K562 (cell line): Measurements from ENCODE around the gene EYA3. TPM values are rescaled to one million over a fixed set of nuclear protein-coding genes. Genes with fewer than 3 reads are reported as not detected.
A peak's percentile ranks its signal among the peaks of the same experiment; 100 is the strongest.

Experiments used
- ESRRA ChIP-seq: fragments of 450-650 bp; IDR thresholded peaks from 2 replicates; pipeline ENCODE4 v1.6.1; 2014; ENCODE audit warnings: low read depth, mild to moderate bottlenecking, moderate library complexity, borderline replicate concordance
- FOXM1 ChIP-seq, 2 experiments: fragments of 450-650 bp in 1 of 2; sonication (generic) in 1 of 2; formaldehyde crosslinking in 1 of 2; IDR thresholded peaks; 2 replicates each; pipeline versions ENCODE4 v1.6.1 to v1.9.0; 2017 to 2022; ENCODE audit warnings: low read depth in 2 of 2, mild to moderate bottlenecking in 2 of 2, missing genetic modification reagents in 1 of 2, moderate library complexity in 1 of 2
- FOXP1 ChIP-seq: sonication (generic); formaldehyde crosslinking; IDR thresholded peaks from 2 replicates; pipeline ENCODE4 v1.8.0; 2022; ENCODE audit warnings: mild to moderate bottlenecking, missing genetic modification reagents
- HES1 ChIP-seq: fragments of 450-650 bp; IDR thresholded peaks from 2 replicates; pipeline ENCODE4 v1.6.1; 2016; ENCODE audit warnings: low read depth, mild to moderate bottlenecking, moderate library complexity
- HMGXB4 ChIP-seq: sonication (generic); formaldehyde crosslinking; IDR thresholded peaks from 2 replicates; pipeline ENCODE4 v1.8.1; 2023; ENCODE audit warnings: mild to moderate bottlenecking, missing genetic modification reagents
- HNRNPL ChIP-seq: fragments of 200-400 bp; formaldehyde crosslinking; IDR thresholded peaks from 2 replicates; pipeline ENCODE4 v1.6.1; 2017; ENCODE audit warnings: low read depth, mild to moderate bottlenecking, low read length
- MAX ChIP-seq: sonication (generic); formaldehyde crosslinking; IDR thresholded peaks from 2 replicates; pipeline ENCODE4 v1.9.0; 2022; ENCODE audit warnings: mild to moderate bottlenecking, missing genetic modification reagents
- NFIC ChIP-seq: fragments of 450-650 bp; IDR thresholded peaks from 2 replicates; pipeline ENCODE4 v1.6.1; 2017; ENCODE audit warnings: mild to moderate bottlenecking, inconsistent platforms
- RBFOX2 ChIP-seq: fragments of 200-400 bp; formaldehyde crosslinking; IDR thresholded peaks from 2 replicates; pipeline ENCODE4 v1.6.1; 2017; ENCODE audit warnings: low read depth, mild to moderate bottlenecking, low read length, moderate library complexity
- STAG1 ChIP-seq: sonication (generic); formaldehyde crosslinking; IDR thresholded peaks from 2 replicates; pipeline ENCODE4 v1.5.0; 2020; ENCODE audit warnings: missing genetic modification reagents, borderline replicate concordance
- ZFX ChIP-seq: sonication (generic); formaldehyde crosslinking; IDR thresholded peaks from 2 replicates; pipeline ENCODE4 v1.8.0; 2022; ENCODE audit warnings: mild to moderate bottlenecking, missing genetic modification reagents, moderate library complexity
- ZNF277 ChIP-seq: fragments of 250-450 bp; sonication (Bioruptor Pico); IDR thresholded peaks from 2 replicates; pipeline ENCODE4 v1.8.0; 2022; ENCODE audit warnings: inconsistent platforms, mild to moderate bottlenecking, moderate library complexity, borderline replicate concordance
- ZNF592 ChIP-seq: fragments of 450-650 bp; IDR thresholded peaks from 2 replicates; pipeline ENCODE4 v1.6.1; 2017; ENCODE audit warnings: antibody characterized with exemption, mild to moderate bottlenecking
- ZNF785 ChIP-seq: fragments of 250-450 bp; sonication (Bioruptor Pico); IDR thresholded peaks from 2 replicates; pipeline ENCODE4 v1.4.0; 2020; ENCODE audit warnings: mild to moderate bottlenecking
- polyA plus RNA-seq, 8 experiments: library from polyadenylated mRNA; depleted of rRNA in 4 of 8; stranded (reverse) in 5 of 8; unstranded in 3 of 8; fragments of >200 nt; fragmentation: Nextera tagmentation in 2 of 8; fragmentation: Illumina TruSeq in 1 of 8; extraction: Ambion mirVana in 2 of 8; extraction: Trizol in 1 of 8; gene quantifications; 2 replicates each; pipeline versions ENCODE4 v1.2.1 to v1.2.3, GENCODE V29; 2011 to 2014; ENCODE audit warnings: inconsistent platforms in 1 of 8, missing spikeins in 1 of 8
- total RNA-seq, 7 experiments: library from RNA; depleted of rRNA in 6 of 7; stranded (reverse); fragments of >200 nt in 6 of 7; fragmentation: Illumina TruSeq in 2 of 7; extraction: Trizol in 2 of 7; gene quantifications; 2 replicates each; pipeline versions ENCODE4 v1.2.1 to v1.2.3, GENCODE V29; 2011 to 2021; ENCODE audit warnings: low replicate concordance in 1 of 7

Gene EYA3
- total and polyA plus RNA-seq, 9 of the 15 experiments (the other 6 are each of a cell fraction or from before 2014, with no cell fraction given) = 21.7 to 64.0 (median 43.6) TPM

DNA sequence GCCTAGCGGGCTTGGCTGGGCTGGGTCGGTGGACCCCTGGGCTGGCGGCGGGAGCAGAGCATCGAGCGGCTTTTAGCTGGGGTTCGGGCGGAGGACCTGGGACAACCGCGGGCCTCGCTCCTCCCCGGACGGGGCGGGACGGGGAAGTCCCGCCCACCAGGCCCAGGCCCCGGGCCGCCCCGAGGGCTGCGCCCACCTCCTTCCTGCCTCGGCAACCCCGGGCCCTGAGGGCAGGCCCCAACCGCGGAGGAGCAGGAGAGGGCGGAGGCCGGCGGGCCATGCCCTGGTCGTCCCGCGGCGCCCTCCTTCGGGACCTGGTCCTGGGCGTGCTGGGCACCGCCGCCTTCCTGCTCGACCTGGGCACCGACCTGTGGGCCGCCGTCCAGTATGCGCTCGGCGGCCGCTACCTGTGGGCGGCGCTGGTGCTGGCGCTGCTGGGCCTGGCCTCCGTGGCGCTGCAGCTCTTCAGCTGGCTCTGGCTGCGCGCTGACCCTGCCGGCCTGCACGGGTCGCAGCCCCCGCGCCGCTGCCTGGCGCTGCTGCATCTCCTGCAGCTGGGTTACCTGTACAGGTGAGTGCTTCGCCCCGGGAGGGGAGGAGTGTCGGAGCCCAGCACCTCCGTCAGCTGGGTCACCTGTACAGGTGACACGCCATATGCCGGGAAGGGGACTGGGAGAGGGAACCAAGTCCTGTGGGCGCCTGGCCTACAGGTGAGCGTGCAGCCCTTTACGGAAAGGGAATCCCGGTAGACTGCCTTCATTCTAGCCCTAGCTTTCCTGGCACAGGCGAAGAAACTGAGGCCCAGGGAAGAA is 128.4 kb downstream of the EYA3 start, which contains the start of gene XKR8 (continued):
- TF ChIP-seq ZNF592 = no peak
- no peak for TF ChIP-seq HES1
- no peak for TF ChIP-seq ZNF785 (CRISPR knock-in tag)
- TF ChIP-seq ZNF277 (CRISPR knock-in tag) = no peak
- no peak for TF ChIP-seq FOXM1 (IDR thresholded peaks at IDR 0.05; ENCODE audit: low read depth)
- TF ChIP-seq FOXM1 (CRISPR knock-in tag; IDR thresholded peaks at IDR 0.05; ENCODE audit: low read depth) = 0 out of 2 replicates have a peak, but pooled peaks have one; percentile 19
- TF ChIP-seq HNRNPL = peak; percentile 94
- no peak for TF ChIP-seq HMGXB4 (CRISPR knock-in tag)
- peak; percentile 91 for TF ChIP-seq ZFX
- TF ChIP-seq FOXP1 (CRISPR knock-in tag) = no peak
- peak; percentile 66 for TF ChIP-seq NFIC
- TF ChIP-seq STAG1 = peak; percentile 15; the same call in 1 of the 2 replicates
- TF ChIP-seq MAX = 0 out of 2 replicates have a peak, but pooled peaks have one; percentile 7
- TF ChIP-seq RBFOX2 = peak; percentile 71
- 0 out of 2 replicates have a peak, but pooled peaks have one; percentile 11 for TF ChIP-seq ESRRA
